Amygdala (tissue), 56 donors: ENCODE data around the gene CCDC178.
"Not testable (repeated sequence)": the region's sequence is repeated elsewhere in the genome, so short reads cannot be mapped to it uniquely, and the experiment has no call there.

Experiments
- DNase-seq, 56 donors: peaks; one replicate each; lab custom pipeline; 2025; lab: John Stamatoyannopoulos, UW

Gene CCDC178

GRCh38 chr18:33239298-33239697 lies 201.2 kb downstream of the CCDC178 start:
- no peak for DNase-seq

GRCh38 chr18:33232318-33232626 lies 208.2 kb downstream of the CCDC178 start:
- DNase-seq: no peak

GRCh38 chr18:33231474-33232317 lies 208.8 kb downstream of the CCDC178 start:
- peak in 50 of 56 donors; percentile 0 to 81 (median 34) for DNase-seq

GRCh38 chr18:33212363-33212762 lies 228.2 kb downstream of the CCDC178 start:
- DNase-seq: no peak

GRCh38 chr18:33210575-33211189 lies 229.8 kb downstream of the CCDC178 start:
- peak in 7 of 56 donors; percentile 0 to 33 (median 2) for DNase-seq

GRCh38 chr18:33205777-33206176 lies 234.7 kb downstream of the CCDC178 start:
- no peak for DNase-seq

GRCh38 chr18:33201509-33201926 lies 239.0 kb downstream of the CCDC178 start:
- peak in 11 of 56 donors; percentile 1 to 42 (median 8) for DNase-seq

GRCh38 chr18:33195795-33196194 lies 244.7 kb downstream of the CCDC178 start:
- no peak for DNase-seq

- no peak for DNase-seq
These were observed 245.7 kb downstream of the CCDC178 start for GRCh38 chr18:33194793-33195192.

GRCh38 chr18:33184958-33185357 lies 255.6 kb downstream of the CCDC178 start:
- DNase-seq: no peak

GRCh38 chr18:33184175-33184574 lies 256.3 kb downstream of the CCDC178 start:
- DNase-seq: no peak

GRCh38 chr18:33183136-33183535 lies 257.4 kb downstream of the CCDC178 start:
- no peak for DNase-seq

- DNase-seq: no peak
These were observed 259.5 kb downstream of the CCDC178 start for GRCh38 chr18:33181016-33181415.

GRCh38 chr18:33169218-33169617 lies 271.3 kb downstream of the CCDC178 start:
- no peak for DNase-seq

GRCh38 chr18:33164121-33164520 lies 276.4 kb downstream of the CCDC178 start:
- DNase-seq: not testable (repeated sequence)

- no peak for DNase-seq
These were observed 279.4 kb downstream of the CCDC178 start for GRCh38 chr18:33161131-33161530.

- DNase-seq: no peak
These were observed 281.4 kb downstream of the CCDC178 start for GRCh38 chr18:33159151-33159550.

- no peak for DNase-seq
These were observed 282.6 kb downstream of the CCDC178 start for GRCh38 chr18:33157893-33158292.

- DNase-seq: no peak
These were observed 283.5 kb downstream of the CCDC178 start for GRCh38 chr18:33156906-33157470.

GRCh38 chr18:33154049-33154448 lies 286.5 kb downstream of the CCDC178 start:
- no peak for DNase-seq

- no peak for DNase-seq
These were observed 288.1 kb downstream of the CCDC178 start for GRCh38 chr18:33152376-33152775.

- not testable (repeated sequence) for DNase-seq
These were observed 292.7 kb downstream of the CCDC178 start for GRCh38 chr18:33147811-33148210.
